Progenitor cell of endocrine pancreas (in vitro differentiated cells): ENCODE data around the gene EYA2. TPM values are rescaled to one million over a fixed set of nuclear protein-coding genes. Genes with fewer than 3 reads are reported as not detected.
A peak's percentile ranks its signal among the peaks of the same experiment; 100 is the strongest.

ENCODE experiments used
- DNase-seq: peaks from one replicate; pipeline ENCODE4 v3.0.0; 2021; ENCODE audit warnings: low spot score; ENCODE audit not compliant: unreplicated experiment
- H3K27ac Mint-ChIP-seq: 2 replicates; pipeline ENCODE4 v1.8.0; 2021; ENCODE audit warnings: mild to moderate bottlenecking, moderate library complexity, mixed read lengths
- H3K27me3 Mint-ChIP-seq: 2 replicates; pipeline ENCODE4 v1.8.0; 2021; ENCODE audit warnings: mixed read lengths
- H3K36me3 Mint-ChIP-seq: 2 replicates; pipeline ENCODE4 v1.8.0; 2022; ENCODE audit warnings: mixed read lengths; ENCODE audit not compliant: insufficient read depth
- H3K4me1 Mint-ChIP-seq: 2 replicates; pipeline ENCODE4 v1.8.0; 2021; ENCODE audit warnings: low read depth, mixed read lengths
- H3K4me3 Mint-ChIP-seq: 2 replicates; pipeline ENCODE4 v1.8.0; 2021; ENCODE audit warnings: low read depth, mild to moderate bottlenecking, moderate library complexity, mixed read lengths
- H3K9me3 Mint-ChIP-seq: 2 replicates; pipeline ENCODE4 v1.8.0; 2021; ENCODE audit warnings: low read depth, mixed read lengths
- total RNA-seq: library from RNA; stranded (reverse); gene quantifications from 2 replicates; pipeline ENCODE4 v1.2.1, GENCODE V29; 2021
- TF ChIP-seq, protein P1 (sequence below): fragments of 200-600 bp; sonication (generic); IDR thresholded peaks from one replicate; pipeline ENCODE4 v1.5.0; 2021; ENCODE audit warnings: antibody characterized with exemption, mild to moderate bottlenecking; ENCODE audit not compliant: unreplicated experiment

EYA2 gene
- total RNA-seq, 1 donor from 2014 or later: 0.53 TPM

DNA sequence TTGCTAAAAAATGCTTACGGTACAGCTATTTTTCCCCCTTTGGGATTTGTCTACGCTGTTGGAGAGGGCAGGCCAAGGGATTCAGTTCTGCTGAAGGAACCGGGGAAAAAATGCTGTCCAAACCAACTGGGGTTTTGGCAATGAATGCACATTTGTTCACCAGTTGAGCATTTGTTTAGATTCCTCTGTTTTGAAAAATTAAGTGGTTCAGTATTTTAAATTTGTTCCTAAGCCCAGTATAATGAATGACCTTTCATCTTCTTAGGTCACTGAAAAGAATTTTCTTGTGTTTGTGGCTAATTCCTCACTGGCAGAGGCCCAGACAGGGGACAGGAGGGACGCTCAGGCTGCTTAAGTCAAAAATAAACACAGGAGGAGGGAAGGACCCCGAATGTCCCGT lies 10.8 kb upstream of the EYA2 start:
- Mint-ChIP-seq H3K36me3 (no peaks in the 10 kb centered on the region), H3K27ac (no peak overlapping the region), H3K4me1 (peaks cover 4% of the 10 kb centered on the region), H3K9me3 (no peaks in the 10 kb centered on the region), H3K4me3 (no peak overlapping the region), H3K27me3 (peaks cover 11% of the 10 kb centered on the region)
- TF ChIP-seq, protein P1, sequence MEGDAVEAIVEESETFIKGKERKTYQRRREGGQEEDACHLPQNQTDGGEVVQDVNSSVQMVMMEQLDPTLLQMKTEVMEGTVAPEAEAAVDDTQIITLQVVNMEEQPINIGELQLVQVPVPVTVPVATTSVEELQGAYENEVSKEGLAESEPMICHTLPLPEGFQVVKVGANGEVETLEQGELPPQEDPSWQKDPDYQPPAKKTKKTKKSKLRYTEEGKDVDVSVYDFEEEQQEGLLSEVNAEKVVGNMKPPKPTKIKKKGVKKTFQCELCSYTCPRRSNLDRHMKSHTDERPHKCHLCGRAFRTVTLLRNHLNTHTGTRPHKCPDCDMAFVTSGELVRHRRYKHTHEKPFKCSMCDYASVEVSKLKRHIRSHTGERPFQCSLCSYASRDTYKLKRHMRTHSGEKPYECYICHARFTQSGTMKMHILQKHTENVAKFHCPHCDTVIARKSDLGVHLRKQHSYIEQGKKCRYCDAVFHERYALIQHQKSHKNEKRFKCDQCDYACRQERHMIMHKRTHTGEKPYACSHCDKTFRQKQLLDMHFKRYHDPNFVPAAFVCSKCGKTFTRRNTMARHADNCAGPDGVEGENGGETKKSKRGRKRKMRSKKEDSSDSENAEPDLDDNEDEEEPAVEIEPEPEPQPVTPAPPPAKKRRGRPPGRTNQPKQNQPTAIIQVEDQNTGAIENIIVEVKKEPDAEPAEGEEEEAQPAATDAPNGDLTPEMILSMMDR: no peak
- no peak for DNase-seq

DNA sequence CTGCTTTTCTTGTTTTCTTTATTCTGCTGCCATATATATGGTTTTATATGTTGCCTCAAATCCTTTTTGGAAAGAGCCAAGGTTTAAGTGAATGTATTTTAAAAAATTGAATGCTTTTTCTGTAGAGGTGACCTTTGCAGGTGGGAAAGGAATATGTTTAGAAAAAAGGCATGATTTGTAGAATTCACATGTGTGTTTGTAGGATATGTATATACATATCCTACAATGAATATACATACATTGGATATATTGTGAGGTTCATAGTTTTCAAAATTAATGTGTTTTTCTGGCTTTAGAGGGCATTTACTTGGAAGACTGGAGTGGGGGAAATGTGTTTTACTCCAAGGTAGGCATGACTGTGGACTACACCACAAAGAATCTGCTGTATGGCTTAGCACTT lies 4.0 kb upstream of the EYA2 start:
- Mint-ChIP-seq H3K27me3 (peaks cover 49% of the 10 kb centered on the region), H3K4me1 (peaks cover 3% of the 10 kb centered on the region), H3K36me3 (peaks cover 4% of the 10 kb centered on the region), H3K27ac (no peak overlapping the region), H3K9me3 (peaks cover 7% of the 10 kb centered on the region), H3K4me3 (no peak overlapping the region)
- TF ChIP-seq, protein P1: no peak
- DNase-seq: no peak

DNA sequence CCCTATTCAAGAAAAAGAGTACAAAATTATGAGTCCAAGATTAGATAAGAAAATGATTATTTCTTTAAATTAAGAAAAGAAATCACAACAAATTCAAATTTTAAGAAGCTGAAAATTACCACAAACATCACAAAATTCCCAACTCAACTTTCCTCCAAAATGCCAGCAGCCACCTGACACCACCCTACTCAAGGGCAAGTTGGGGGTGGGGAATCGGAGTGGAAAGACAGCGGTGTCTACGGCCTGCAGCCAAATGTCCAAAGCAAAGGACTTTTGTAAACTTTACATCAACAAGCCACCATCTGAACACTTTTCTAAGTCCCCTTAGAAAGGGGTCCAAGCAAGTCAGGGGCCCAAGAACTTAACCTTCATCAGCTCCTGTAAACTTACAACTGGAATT lies 1.6 kb upstream of the EYA2 start:
- peaks cover 7% of the 10 kb centered on the region for H3K9me3 Mint-ChIP-seq
- H3K4me3 Mint-ChIP-seq: no peak overlapping the region
- peaks cover 9% of the 10 kb centered on the region for H3K4me1 Mint-ChIP-seq
- H3K27ac Mint-ChIP-seq: no peak overlapping the region
- TF ChIP-seq, protein P1: no peak
- H3K36me3 Mint-ChIP-seq: peaks cover 4% of the 10 kb centered on the region
- no peak for DNase-seq
- H3K27me3 Mint-ChIP-seq: peaks cover 68% of the 10 kb centered on the region

DNA sequence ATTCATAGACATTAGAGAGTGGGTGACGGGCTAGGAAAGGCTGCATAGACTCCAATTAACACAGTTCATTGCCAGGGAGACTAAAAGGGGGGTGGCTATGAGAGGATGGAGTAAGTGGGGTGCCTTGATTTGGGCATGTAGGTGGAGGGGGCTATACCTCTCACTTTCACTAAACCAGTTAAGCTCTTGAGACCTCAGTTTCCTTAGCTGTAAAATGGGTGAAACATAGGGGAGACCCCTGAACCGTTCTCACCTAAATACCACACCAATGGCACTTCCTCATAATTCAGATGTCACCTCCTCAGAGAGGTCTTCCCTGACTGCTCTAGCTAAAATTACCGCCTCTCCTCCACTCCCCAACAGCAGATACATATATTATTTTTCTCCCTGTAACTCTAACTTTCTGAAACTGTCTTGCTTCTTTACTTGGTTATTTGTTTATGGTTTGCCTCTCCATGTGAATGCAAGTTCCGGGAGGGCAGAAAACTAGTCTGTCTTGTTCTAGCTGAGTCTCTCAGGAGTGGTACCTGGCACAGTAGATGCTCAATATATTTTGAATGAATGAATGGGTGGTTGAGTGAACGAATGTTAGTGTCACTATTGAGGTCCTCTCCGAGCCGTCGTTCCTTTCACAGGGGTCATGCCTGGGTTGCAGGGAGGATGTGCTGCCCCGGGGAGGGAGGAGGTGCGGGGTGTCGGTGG lies 615 bp upstream of the EYA2 start:
- Mint-ChIP-seq H3K36me3 (peaks cover 4% of the 10 kb centered on the region), H3K4me1 (peaks cover 12% of the 10 kb centered on the region), H3K9me3 (peaks cover 7% of the 10 kb centered on the region), H3K27ac (no peak overlapping the region), H3K27me3 (peaks cover 72% of the 10 kb centered on the region), H3K4me3 (peak overlapping the region; percentile 52)
- no peak for DNase-seq
- TF ChIP-seq, protein P1: no peak

GRCh38 chr20:46894971-46895905 lies 595 bp downstream of the EYA2 start:
- H3K4me3 Mint-ChIP-seq: peak overlapping the region; percentile 61
- H3K9me3 Mint-ChIP-seq: peaks cover 7% of the 10 kb centered on the region
- TF ChIP-seq, protein P1: no peak
- DNase-seq: peak; percentile 15
- peak overlapping the region; percentile 67 for H3K27ac Mint-ChIP-seq
- peaks cover 4% of the 10 kb centered on the region for H3K36me3 Mint-ChIP-seq
- peaks cover 12% of the 10 kb centered on the region for H3K4me1 Mint-ChIP-seq
- peaks cover 77% of the 10 kb centered on the region for H3K27me3 Mint-ChIP-seq
